Measurements from ENCODE around the gene TERT. TPM values are rescaled to one million over a fixed set of nuclear protein-coding genes. Genes with fewer than 3 reads are reported as not detected.

Gene TERT
- total and polyA plus RNA-seq, 7 donors, result 2.9 TPM; not detected in 6

GRCh38 chr5:1316588-1317340, 21.9 kb upstream of the TERT start:
- Histone ChIP-seq H3K9me3 (no peaks in the 10 kb centered on the region), H3K27me3 (peaks cover 0 to 2% (median 0%) of the 10 kb centered on the region in 3 donors), H3K27ac (no peak overlapping the region), H3K36me3 (peaks cover 12 to 47% (median 44%) of the 10 kb centered on the region in 4 donors), H3K4me1 (peaks cover 0 to 11% (median 10%) of the 10 kb centered on the region in 4 donors), H3K4me3 (no peak overlapping the region)
- DNase-seq, result peak; percentile 46
- intact Hi-C loops (cut with DNase I), result no loop called here
- 16 to 33% methylated on average over 17 of the region's 17 CpGs for WGBS, 2 donors
- TF ChIP-seq POLR2AphosphoS5 (IDR thresholded peaks at IDR 0.05), result no peak
- no peak for TF ChIP-seq POLR2A (IDR thresholded peaks at IDR 0.05)
- TF ChIP-seq CTCF (IDR thresholded peaks at IDR 0.05), result no peak
- no peak for TF ChIP-seq EP300 (IDR thresholded peaks at IDR 0.05)

DNA sequence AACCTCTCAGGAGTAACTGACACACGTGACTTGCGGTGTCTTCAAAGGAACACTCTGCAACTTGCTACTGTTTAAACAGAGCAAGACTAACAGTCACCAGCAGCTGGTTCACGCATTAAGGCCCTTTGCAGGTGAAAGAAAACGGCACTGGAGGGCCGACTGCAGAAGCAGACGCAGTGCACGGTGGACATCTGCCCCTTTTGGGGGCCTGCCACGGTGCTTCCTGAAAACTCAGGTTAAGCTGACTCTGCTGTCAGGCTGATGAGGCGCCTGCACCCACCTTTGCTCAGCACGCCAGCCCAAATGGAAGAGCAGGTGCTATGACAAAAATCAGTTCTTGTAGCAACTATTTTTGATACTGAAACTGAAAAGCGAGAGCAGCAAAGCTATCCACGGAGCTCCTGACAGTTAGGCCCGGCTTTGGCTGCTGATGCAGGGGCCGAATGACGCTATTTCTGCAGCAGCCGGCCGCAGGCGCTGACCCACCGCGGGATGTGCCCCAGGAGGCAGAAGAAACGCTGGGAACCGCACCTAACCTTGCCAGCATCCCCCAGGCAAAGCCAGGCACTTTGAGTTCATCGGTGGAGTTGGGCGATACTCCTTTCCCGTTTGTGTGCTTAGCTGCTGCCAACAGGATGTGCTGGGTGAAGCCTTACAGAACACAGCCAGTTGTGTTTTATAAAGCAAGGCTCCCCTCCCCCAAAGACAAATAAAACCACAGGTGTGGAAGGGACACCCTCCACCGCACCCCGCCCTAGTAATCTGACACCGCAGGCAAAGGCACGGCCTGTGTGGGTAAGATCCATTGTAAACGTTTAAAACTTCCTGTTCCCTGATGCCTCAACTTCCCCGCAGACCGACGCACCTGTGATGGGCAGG, 21.1 kb upstream of the TERT start:
- H3K27ac ChIP-seq, result no peak overlapping the region
- peaks cover 0 to 11% (median 10%) of the 10 kb centered on the region in 4 donors for H3K4me1 ChIP-seq
- no peaks in the 10 kb centered on the region for H3K9me3 ChIP-seq
- TF ChIP-seq EP300 (IDR thresholded peaks at IDR 0.05) (no peak), POLR2A (IDR thresholded peaks at IDR 0.05) (no peak), CTCF (IDR thresholded peaks at IDR 0.05) (no peak), POLR2AphosphoS5 (IDR thresholded peaks at IDR 0.05) (no peak)
- intact Hi-C loops (cut with DNase I), result no loop called here
- H3K36me3 ChIP-seq, result peaks cover 4 to 39% (median 36%) of the 10 kb centered on the region in 4 donors
- DNase-seq, result peak; percentile 53
- peaks cover 0 to 4% (median 0%) of the 10 kb centered on the region in 3 donors for H3K27me3 ChIP-seq
- H3K4me3 ChIP-seq, result no peak overlapping the region
- 4 to 10% methylated on average over 33 of the region's 33 CpGs for WGBS, 2 donors

GRCh38 chr5:1315018-1315708, 20.3 kb upstream of the TERT start:
- Histone ChIP-seq H3K36me3 (peaks cover 0 to 31% (median 28%) of the 10 kb centered on the region in 4 donors), H3K27me3 (peaks cover 0 to 6% (median 4%) of the 10 kb centered on the region in 3 donors), H3K9me3 (no peaks in the 10 kb centered on the region), H3K27ac (no peak overlapping the region), H3K4me3 (no peak overlapping the region), H3K4me1 (peaks cover 0 to 11% (median 10%) of the 10 kb centered on the region in 4 donors)
- no peak for TF ChIP-seq POLR2A (IDR thresholded peaks at IDR 0.05)
- no peak for TF ChIP-seq CTCF (IDR thresholded peaks at IDR 0.05)
- no peak for TF ChIP-seq EP300 (IDR thresholded peaks at IDR 0.05)
- no peak for TF ChIP-seq POLR2AphosphoS5 (IDR thresholded peaks at IDR 0.05)
- intact Hi-C loops (cut with DNase I), result no loop called here
- DNase-seq, result no peak
- WGBS, 2 donors, result 43 to 56% methylated on average over 13 of the region's 13 CpGs

- H3K36me3 ChIP-seq, result peaks cover 0 to 25% (median 22%) of the 10 kb centered on the region in 4 donors
- H3K4me1 ChIP-seq, result peaks cover 0 to 11% (median 10%) of the 10 kb centered on the region in 4 donors
- no peaks in the 10 kb centered on the region for H3K9me3 ChIP-seq
- 95 to 96% methylated on average over 13 of the region's 13 CpGs for WGBS, 2 donors
- H3K27ac ChIP-seq, result no peak overlapping the region
- H3K27me3 ChIP-seq, result peaks cover 0 to 12% (median 8%) of the 10 kb centered on the region in 3 donors
- DNase-seq, result peak; percentile 53
- TF ChIP-seq POLR2A (IDR thresholded peaks at IDR 0.05) (no peak), EP300 (IDR thresholded peaks at IDR 0.05) (no peak), POLR2AphosphoS5 (IDR thresholded peaks at IDR 0.05) (no peak), CTCF (IDR thresholded peaks at IDR 0.05) (no peak)
- H3K4me3 ChIP-seq, result no peak overlapping the region
- intact Hi-C loops (cut with DNase I), result no loop called here
Observed at GRCh38 chr5:1314564-1314982, 19.7 kb upstream of the TERT start.

Measured in sigmoid colon (tissue), 7 donors.